ENCODE results near the gene DEAF1. TPM values are rescaled to one million over a fixed set of nuclear protein-coding genes. Genes with fewer than 3 reads are reported as not detected.
A peak's percentile ranks its signal among the peaks of the same experiment; 100 is the strongest.

DEAF1 gene
- total and polyA plus RNA-seq, 2 of the 13 experiments (the other 11 are each of a cell fraction or from before 2014, with no cell fraction given), result 22.3 to 29.6 TPM

DNA sequence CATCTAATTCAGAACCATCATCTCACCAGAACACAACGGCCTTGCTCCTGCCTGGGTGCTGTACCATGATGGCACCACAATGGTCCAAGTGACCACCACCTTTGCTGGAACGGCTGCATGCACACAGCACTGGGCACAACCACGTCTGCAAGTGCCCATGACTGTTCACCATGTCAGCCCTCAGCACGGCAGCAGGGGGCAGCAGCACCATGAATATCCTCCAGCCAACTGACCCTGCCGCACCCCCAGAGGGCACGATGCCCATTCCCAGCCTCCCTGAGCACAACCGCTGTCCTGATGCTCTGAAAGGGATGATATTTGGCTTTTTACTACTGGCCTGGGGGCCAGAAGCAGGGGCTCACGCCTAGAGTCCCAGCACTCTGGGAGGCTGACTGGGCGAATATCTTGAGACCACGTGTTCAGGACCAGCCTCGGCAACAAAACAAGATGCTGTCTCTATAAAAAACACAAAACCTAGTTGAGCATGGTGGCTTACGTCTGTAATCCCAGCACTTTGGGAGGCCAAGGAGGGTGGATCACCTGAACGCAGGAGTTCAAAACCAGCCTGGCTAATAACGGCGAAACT, 32.2 kb downstream of the DEAF1 start (continued):
- TF ChIP-seq ZNF337 (CRISPR knock-in tag; IDR thresholded peaks at IDR 0.05; ENCODE audit: borderline replicate concordance, low read depth), result no peak
- TF ChIP-seq RORA (CRISPR knock-in tag; IDR thresholded peaks at IDR 0.05), result no peak
- TF ChIP-seq, protein P1, sequence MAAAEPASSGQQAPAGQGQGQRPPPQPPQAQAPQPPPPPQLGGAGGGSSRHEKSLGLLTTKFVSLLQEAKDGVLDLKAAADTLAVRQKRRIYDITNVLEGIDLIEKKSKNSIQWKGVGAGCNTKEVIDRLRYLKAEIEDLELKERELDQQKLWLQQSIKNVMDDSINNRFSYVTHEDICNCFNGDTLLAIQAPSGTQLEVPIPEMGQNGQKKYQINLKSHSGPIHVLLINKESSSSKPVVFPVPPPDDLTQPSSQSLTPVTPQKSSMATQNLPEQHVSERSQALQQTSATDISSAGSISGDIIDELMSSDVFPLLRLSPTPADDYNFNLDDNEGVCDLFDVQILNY (CRISPR knock-in tag; conservative IDR thresholded peaks at IDR 0.05), result no peak
- TF ChIP-seq TOE1 (CRISPR knock-in tag; IDR thresholded peaks at IDR 0.05), result no peak
- TF ChIP-seq HMG20B (CRISPR knock-in tag; conservative IDR thresholded peaks at IDR 0.05), result no peak
- no peak for TF ChIP-seq SMARCC2 (IDR thresholded peaks at IDR 0.05)
- TF ChIP-seq MYC (CRISPR knock-in tag; IDR thresholded peaks at IDR 0.05; ENCODE audit: borderline replicate concordance), result peak; percentile 15; the same call in 1 of the 2 replicates
- no peak for TF ChIP-seq ZSCAN9 (CRISPR knock-in tag; IDR thresholded peaks at IDR 0.05; ENCODE audit: borderline replicate concordance)
- TF ChIP-seq ZFP37 (CRISPR knock-in tag; IDR thresholded peaks at IDR 0.05; ENCODE audit: borderline replicate concordance), result no peak
- TF ChIP-seq ZNF678 (CRISPR knock-in tag; IDR thresholded peaks at IDR 0.05), result no peak
- TF ChIP-seq ZNF3 (CRISPR knock-in tag; IDR thresholded peaks at IDR 0.05), result no peak
- TF ChIP-seq TBX3 (IDR thresholded peaks at IDR 0.05; ENCODE audit: borderline replicate concordance), result no peak
- no peak for TF ChIP-seq TBL1XR1 (IDR thresholded peaks at IDR 0.05; ENCODE audit: borderline replicate concordance, low read length, partially characterized antibody)
- no peak for TF ChIP-seq SRSF1 (optimal IDR thresholded peaks at IDR 0.05; ENCODE audit: low read depth, low read length)
- TF ChIP-seq, protein P2, sequence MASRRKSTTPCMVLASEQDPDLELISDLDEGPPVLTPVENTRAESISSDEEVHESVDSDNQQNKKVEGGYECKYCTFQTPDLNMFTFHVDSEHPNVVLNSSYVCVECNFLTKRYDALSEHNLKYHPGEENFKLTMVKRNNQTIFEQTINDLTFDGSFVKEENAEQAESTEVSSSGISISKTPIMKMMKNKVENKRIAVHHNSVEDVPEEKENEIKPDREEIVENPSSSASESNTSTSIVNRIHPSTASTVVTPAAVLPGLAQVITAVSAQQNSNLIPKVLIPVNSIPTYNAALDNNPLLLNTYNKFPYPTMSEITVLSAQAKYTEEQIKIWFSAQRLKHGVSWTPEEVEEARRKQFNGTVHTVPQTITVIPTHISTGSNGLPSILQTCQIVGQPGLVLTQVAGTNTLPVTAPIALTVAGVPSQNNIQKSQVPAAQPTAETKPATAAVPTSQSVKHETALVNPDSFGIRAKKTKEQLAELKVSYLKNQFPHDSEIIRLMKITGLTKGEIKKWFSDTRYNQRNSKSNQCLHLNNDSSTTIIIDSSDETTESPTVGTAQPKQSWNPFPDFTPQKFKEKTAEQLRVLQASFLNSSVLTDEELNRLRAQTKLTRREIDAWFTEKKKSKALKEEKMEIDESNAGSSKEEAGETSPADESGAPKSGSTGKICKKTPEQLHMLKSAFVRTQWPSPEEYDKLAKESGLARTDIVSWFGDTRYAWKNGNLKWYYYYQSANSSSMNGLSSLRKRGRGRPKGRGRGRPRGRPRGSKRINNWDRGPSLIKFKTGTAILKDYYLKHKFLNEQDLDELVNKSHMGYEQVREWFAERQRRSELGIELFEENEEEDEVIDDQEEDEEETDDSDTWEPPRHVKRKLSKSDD (CRISPR knock-in tag; IDR thresholded peaks at IDR 0.05; ENCODE audit: low read depth), result no peak
- TF ChIP-seq ETV5 (CRISPR knock-in tag; IDR thresholded peaks at IDR 0.05; ENCODE audit: borderline replicate concordance), result no peak
- no peak for TF ChIP-seq KDM5A (IDR thresholded peaks at IDR 0.05; ENCODE audit: borderline replicate concordance, low read length)
- TF ChIP-seq ARNTL (CRISPR knock-in tag; IDR thresholded peaks at IDR 0.05), result no peak
- TF ChIP-seq ZNF343 (CRISPR knock-in tag; IDR thresholded peaks at IDR 0.05), result no peak
- TF ChIP-seq ZNF556 (CRISPR knock-in tag; IDR thresholded peaks at IDR 0.05; ENCODE audit: borderline replicate concordance), result no peak
- TF ChIP-seq ZBTB20 (CRISPR knock-in tag; IDR thresholded peaks at IDR 0.05; ENCODE audit: borderline replicate concordance, low read depth), result no peak
- no peak for TF ChIP-seq TMF1 (CRISPR knock-in tag; IDR thresholded peaks at IDR 0.05; ENCODE audit: low read depth)
- TF ChIP-seq, protein P3, sequence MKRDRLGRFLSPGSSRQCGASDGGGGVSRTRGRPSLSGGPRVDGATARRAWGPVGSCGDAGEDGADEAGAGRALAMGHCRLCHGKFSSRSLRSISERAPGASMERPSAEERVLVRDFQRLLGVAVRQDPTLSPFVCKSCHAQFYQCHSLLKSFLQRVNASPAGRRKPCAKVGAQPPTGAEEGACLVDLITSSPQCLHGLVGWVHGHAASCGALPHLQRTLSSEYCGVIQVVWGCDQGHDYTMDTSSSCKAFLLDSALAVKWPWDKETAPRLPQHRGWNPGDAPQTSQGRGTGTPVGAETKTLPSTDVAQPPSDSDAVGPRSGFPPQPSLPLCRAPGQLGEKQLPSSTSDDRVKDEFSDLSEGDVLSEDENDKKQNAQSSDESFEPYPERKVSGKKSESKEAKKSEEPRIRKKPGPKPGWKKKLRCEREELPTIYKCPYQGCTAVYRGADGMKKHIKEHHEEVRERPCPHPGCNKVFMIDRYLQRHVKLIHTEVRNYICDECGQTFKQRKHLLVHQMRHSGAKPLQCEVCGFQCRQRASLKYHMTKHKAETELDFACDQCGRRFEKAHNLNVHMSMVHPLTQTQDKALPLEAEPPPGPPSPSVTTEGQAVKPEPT (CRISPR knock-in tag; IDR thresholded peaks at IDR 0.05; ENCODE audit: low read depth), result no peak
- TF ChIP-seq SIN3B (IDR thresholded peaks at IDR 0.05; ENCODE audit: low read length), result no peak
